HG03108 (cell line): ENCODE results near the gene FOXA3.
"Not testable (repeated sequence)": the region's sequence is repeated elsewhere in the genome, so short reads cannot be mapped to it uniquely, and the experiment has no call there.

ENCODE experiments used
- ATAC-seq: cut with Tn5 transposase; IDR thresholded peaks from one replicate; pipeline ENCODE4 v1.9.1; 2021; ENCODE audit warnings: moderate library complexity; ENCODE audit not compliant: unreplicated experiment

Gene FOXA3

GRCh38 chr19:45887200-45887710 lies 23.1 kb downstream of the FOXA3 start:
- no peak for ATAC-seq

GRCh38 chr19:45889210-45889885 lies 25.2 kb downstream of the FOXA3 start:
- ATAC-seq = no peak

GRCh38 chr19:45890877-45891276 lies 26.8 kb downstream of the FOXA3 start:
- ATAC-seq = no peak

- ATAC-seq = no peak
These were observed 31.4 kb downstream of the FOXA3 start for GRCh38 chr19:45895519-45895972.

GRCh38 chr19:45895983-45896599 lies 32.0 kb downstream of the FOXA3 start:
- not testable (repeated sequence) for ATAC-seq

GRCh38 chr19:45897261-45897812 lies 33.2 kb downstream of the FOXA3 start:
- ATAC-seq = no peak

GRCh38 chr19:45899253-45899652 lies 35.1 kb downstream of the FOXA3 start:
- no peak for ATAC-seq

GRCh38 chr19:45899919-45900589 lies 35.9 kb downstream of the FOXA3 start:
- no peak for ATAC-seq

- ATAC-seq = no peak
These were observed 36.8 kb downstream of the FOXA3 start for GRCh38 chr19:45900738-45901431.

GRCh38 chr19:45901432-45901911 lies 37.3 kb downstream of the FOXA3 start:
- no peak for ATAC-seq

- no peak for ATAC-seq
These were observed 38.0 kb downstream of the FOXA3 start, which contains the start of gene MYPOP for GRCh38 chr19:45901912-45902650. MYPOP (minus strand) TSS chr19:45902613; CDS start chr19:45901773, 840 bp downstream.

GRCh38 chr19:45902651-45903625 lies 38.8 kb downstream of the FOXA3 start:
- peak; percentile 85 for ATAC-seq

GRCh38 chr19:45905011-45905410 lies 40.9 kb downstream of the FOXA3 start:
- no peak for ATAC-seq

- ATAC-seq = no peak
These were observed 42.1 kb downstream of the FOXA3 start for GRCh38 chr19:45906221-45906620.

- ATAC-seq = no peak
These were observed 44.8 kb downstream of the FOXA3 start for GRCh38 chr19:45908956-45909355.

- no peak for ATAC-seq
These were observed 47.2 kb downstream of the FOXA3 start for GRCh38 chr19:45911291-45911690.

- no peak for ATAC-seq
These were observed 50.0 kb downstream of the FOXA3 start, which contains the start of gene NANOS2 for GRCh38 chr19:45913874-45914830. NANOS2 (minus strand) TSS chr19:45914778; CDS start chr19:45914693, 85 bp downstream.
